PFSK-1 (cell line): Measurements from ENCODE around the gene CENPM.

ENCODE experiments used
- FOXP2 ChIP-seq: optimal IDR thresholded peaks from 2 replicates; pipeline ENCODE3; 2011; ENCODE audit warnings: borderline replicate concordance, control low read depth, inconsistent platforms; ENCODE audit not compliant: insufficient read depth; ENCODE audit errors: extremely low read length, extremely low read depth
- POLR2AphosphoS5 ChIP-seq: IDR thresholded peaks from 2 replicates; pipeline ENCODE4 v1.6.1; 2012; ENCODE audit warnings: low read depth, mild to moderate bottlenecking, control low read depth, low read length, moderate library complexity
- SIN3A ChIP-seq: IDR thresholded peaks from 2 replicates; pipeline ENCODE4 v1.6.1; 2012; ENCODE audit warnings: mild to moderate bottlenecking, low read length, moderate library complexity, borderline replicate concordance; ENCODE audit not compliant: insufficient read depth
- TAF1 ChIP-seq: IDR thresholded peaks from 2 replicates; pipeline ENCODE4 v1.6.1; 2012; ENCODE audit warnings: low read length, control low read depth, borderline replicate concordance; ENCODE audit not compliant: insufficient read depth
- TF ChIP-seq, protein P1 (sequence below), 2 experiments: IDR thresholded peaks; 2 replicates each; pipeline versions ENCODE4 v1.6.1 to v1.8.0; 2011 to 2012; ENCODE audit warnings: low read depth in 2 of 2, low read length in 2 of 2, control low read depth in 1 of 2, inconsistent platforms in 1 of 2, mild to moderate bottlenecking in 1 of 2, moderate library complexity in 1 of 2; ENCODE audit not compliant: insufficient read depth in 1 of 2

DNA sequence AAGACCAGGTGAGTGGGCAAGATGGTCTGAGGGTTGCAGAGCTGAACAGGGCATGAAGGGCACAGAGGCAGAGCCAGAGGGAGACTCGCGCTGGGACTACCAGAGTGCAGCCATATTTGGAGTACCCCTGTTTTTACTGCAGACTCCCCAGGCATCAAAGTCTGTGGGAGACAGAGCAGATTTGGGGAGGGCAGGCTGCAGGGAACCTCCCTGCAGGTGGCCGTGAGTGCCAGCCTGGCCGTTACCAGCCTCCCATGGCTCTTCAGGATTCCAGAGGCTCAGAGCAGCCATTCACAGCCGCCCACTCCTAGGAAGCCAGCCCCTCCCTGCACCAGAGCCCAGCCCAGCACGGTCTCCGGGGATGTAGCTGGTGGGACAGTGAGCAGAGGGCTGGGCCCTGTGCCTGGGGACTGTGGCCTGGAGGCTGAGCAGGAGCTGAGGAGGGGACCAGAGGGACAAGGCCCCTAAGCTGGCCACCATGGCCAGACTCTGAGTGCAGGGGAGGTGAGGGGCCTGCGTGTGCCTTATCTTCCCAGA lies 22.2 kb upstream of the CENPM start, which contains the start of gene SEPTIN3:
- TF ChIP-seq TAF1 = no peak
- no peak for TF ChIP-seq SIN3A
- no peak for TF ChIP-seq POLR2AphosphoS5
- TF ChIP-seq, protein P1, sequence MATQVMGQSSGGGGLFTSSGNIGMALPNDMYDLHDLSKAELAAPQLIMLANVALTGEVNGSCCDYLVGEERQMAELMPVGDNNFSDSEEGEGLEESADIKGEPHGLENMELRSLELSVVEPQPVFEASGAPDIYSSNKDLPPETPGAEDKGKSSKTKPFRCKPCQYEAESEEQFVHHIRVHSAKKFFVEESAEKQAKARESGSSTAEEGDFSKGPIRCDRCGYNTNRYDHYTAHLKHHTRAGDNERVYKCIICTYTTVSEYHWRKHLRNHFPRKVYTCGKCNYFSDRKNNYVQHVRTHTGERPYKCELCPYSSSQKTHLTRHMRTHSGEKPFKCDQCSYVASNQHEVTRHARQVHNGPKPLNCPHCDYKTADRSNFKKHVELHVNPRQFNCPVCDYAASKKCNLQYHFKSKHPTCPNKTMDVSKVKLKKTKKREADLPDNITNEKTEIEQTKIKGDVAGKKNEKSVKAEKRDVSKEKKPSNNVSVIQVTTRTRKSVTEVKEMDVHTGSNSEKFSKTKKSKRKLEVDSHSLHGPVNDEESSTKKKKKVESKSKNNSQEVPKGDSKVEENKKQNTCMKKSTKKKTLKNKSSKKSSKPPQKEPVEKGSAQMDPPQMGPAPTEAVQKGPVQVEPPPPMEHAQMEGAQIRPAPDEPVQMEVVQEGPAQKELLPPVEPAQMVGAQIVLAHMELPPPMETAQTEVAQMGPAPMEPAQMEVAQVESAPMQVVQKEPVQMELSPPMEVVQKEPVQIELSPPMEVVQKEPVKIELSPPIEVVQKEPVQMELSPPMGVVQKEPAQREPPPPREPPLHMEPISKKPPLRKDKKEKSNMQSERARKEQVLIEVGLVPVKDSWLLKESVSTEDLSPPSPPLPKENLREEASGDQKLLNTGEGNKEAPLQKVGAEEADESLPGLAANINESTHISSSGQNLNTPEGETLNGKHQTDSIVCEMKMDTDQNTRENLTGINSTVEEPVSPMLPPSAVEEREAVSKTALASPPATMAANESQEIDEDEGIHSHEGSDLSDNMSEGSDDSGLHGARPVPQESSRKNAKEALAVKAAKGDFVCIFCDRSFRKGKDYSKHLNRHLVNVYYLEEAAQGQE (IDR thresholded peaks at IDR 0.05; ENCODE audit: insufficient read depth in 1 of 2, low read depth in 2 of 2, low read length in 2 of 2) = no peak
- TF ChIP-seq FOXP2 = no peak
